ENCODE data around the gene IKBKG.

- TF ChIP-seq CTCF (IDR thresholded peaks at IDR 0.05) (no peak), POLR2A (IDR thresholded peaks at IDR 0.05) (no peak), EP300 (IDR thresholded peaks at IDR 0.05) (no peak)
Observed at GRCh38 chrX:154599531-154599930, 52.1 kb downstream of the IKBKG start.
